WERI-Rb-1 (cell line): Measurements from ENCODE around the gene SLC22A15.
"Not testable (repeated sequence)": the region's sequence is repeated elsewhere in the genome, so short reads cannot be mapped to it uniquely, and the experiment has no call there.

Source experiments
- DNase-seq: peaks from one replicate; pipeline ENCODE4 v3.0.0-alpha.2; 2020
- H3K27ac ChIP-seq: fragments of 250-450 bp; sonication (Bioruptor Pico); 2 replicates; pipeline ENCODE4 v1.5.1; 2020; ENCODE audit warnings: mild to moderate bottlenecking, moderate library complexity
- H3K27me3 ChIP-seq: fragments of 250-450 bp; sonication (Bioruptor Pico); 2 replicates; pipeline ENCODE4 v1.5.1; 2021; ENCODE audit warnings: mild to moderate bottlenecking, low read depth, moderate library complexity; ENCODE audit not compliant: insufficient read depth, severe bottlenecking
- H3K36me3 ChIP-seq: fragments of 250-450 bp; sonication (Bioruptor Pico); 2 replicates; pipeline ENCODE4 v1.5.1; 2020; ENCODE audit warnings: mild to moderate bottlenecking, moderate library complexity
- H3K4me3 ChIP-seq: 2 replicates; pipeline ENCODE4 v1.5.1; 2011; ENCODE audit warnings: low read depth, mild to moderate bottlenecking, control low read depth, low read length
- H3K9me3 ChIP-seq: fragments of 250-450 bp; sonication (Bioruptor Pico); 2 replicates; pipeline ENCODE4 v1.5.1; 2021; ENCODE audit warnings: mild to moderate bottlenecking, moderate library complexity; ENCODE audit not compliant: severe bottlenecking
- TF ChIP-seq, protein P1 (sequence below): IDR thresholded peaks from 2 replicates; pipeline ENCODE4 v1.5.1; 2011; ENCODE audit warnings: low read depth, mild to moderate bottlenecking, control low read depth, inconsistent platforms, low read length

The SLC22A15 gene

DNA sequence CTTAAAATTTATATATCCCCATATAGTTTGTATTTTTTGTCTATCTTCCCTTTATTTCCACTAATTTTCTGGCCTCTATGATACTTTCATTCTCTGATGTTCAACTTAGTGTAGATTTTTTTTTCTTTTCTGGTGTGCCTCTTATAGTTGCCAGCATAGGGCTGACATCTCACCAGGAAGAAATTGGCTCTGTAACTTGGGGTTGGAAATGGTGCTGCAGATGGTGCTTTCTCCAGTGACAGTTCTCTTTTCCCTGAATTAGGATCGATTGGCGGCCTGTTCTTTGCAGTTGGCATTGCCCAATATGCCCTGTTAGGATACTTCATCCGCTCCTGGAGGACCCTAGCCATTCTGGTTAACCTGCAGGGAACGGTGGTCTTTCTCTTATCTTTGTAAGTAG is 50.3 kb downstream of the SLC22A15 start:
- H3K9me3 ChIP-seq, result no peaks in the 10 kb centered on the region
- no peak for DNase-seq
- no peaks in the 10 kb centered on the region for H3K36me3 ChIP-seq

DNA sequence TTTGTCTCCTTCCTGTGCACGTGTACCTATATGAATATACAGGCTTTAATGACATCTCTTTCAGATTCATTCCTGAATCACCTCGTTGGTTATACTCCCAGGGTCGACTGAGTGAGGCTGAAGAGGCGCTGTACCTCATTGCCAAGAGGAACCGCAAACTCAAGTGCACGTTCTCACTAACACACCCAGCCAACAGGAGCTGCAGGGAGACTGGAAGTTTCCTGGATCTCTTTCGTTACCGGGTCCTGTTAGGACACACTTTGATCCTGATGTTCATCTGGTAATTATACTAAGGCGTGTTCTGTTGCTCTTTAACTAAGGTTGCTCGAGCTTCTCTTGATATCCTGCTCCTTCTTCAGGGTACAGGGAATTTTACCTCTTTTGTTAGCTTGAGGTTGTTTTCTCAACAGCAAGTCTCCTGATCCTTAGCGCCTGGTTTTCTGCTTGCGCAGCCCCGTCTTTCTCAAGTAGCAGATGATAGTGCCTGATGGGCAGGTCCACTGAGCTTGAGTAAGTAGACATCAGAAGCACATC is 55.1 kb downstream of the SLC22A15 start:
- TF ChIP-seq, protein P1, sequence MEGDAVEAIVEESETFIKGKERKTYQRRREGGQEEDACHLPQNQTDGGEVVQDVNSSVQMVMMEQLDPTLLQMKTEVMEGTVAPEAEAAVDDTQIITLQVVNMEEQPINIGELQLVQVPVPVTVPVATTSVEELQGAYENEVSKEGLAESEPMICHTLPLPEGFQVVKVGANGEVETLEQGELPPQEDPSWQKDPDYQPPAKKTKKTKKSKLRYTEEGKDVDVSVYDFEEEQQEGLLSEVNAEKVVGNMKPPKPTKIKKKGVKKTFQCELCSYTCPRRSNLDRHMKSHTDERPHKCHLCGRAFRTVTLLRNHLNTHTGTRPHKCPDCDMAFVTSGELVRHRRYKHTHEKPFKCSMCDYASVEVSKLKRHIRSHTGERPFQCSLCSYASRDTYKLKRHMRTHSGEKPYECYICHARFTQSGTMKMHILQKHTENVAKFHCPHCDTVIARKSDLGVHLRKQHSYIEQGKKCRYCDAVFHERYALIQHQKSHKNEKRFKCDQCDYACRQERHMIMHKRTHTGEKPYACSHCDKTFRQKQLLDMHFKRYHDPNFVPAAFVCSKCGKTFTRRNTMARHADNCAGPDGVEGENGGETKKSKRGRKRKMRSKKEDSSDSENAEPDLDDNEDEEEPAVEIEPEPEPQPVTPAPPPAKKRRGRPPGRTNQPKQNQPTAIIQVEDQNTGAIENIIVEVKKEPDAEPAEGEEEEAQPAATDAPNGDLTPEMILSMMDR, result no peak
- Histone ChIP-seq H3K9me3 (no peaks in the 10 kb centered on the region), H3K36me3 (no peaks in the 10 kb centered on the region), H3K27ac (no peak overlapping the region), H3K27me3 (no peaks in the 10 kb centered on the region), H3K4me3 (no peak overlapping the region)
- no peak for DNase-seq

More for the DNA sequence above, 50.3 kb downstream of the SLC22A15 start:
- TF ChIP-seq, protein P1, result no peak
- no peak overlapping the region for H3K4me3 ChIP-seq
- H3K27ac ChIP-seq, result no peak overlapping the region
- no peaks in the 10 kb centered on the region for H3K27me3 ChIP-seq

- Histone ChIP-seq H3K9me3 (no peaks in the 10 kb centered on the region), H3K27ac (no peak overlapping the region), H3K27me3 (no peaks in the 10 kb centered on the region), H3K36me3 (no peaks in the 10 kb centered on the region), H3K4me3 (no peak overlapping the region)
- TF ChIP-seq, protein P1, result no peak
- no peak for DNase-seq
Measured at GRCh38 chr1:116033322-116033721, 57.0 kb downstream of the SLC22A15 start.

DNA sequence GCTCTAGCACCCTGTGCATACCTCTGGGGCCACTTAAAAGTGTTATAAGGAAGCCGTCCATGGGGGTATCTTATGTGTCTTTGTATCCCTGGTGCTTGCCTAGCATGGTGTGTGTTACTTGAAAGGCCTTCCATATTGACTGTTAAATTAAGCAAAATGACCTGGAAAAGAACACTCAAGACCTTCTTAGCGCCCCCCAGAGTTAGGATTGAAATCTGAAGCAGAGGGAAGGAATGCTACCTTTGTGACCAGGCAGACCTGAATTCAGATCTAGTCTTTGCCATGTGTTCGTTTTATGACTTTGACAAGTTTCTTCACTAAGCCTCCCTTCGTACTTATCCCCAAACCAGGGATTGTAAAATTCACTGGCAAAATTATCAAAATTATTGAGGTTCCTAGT is 59.9 kb downstream of the SLC22A15 start:
- DNase-seq, result no peak
- H3K4me3 ChIP-seq, result no peak overlapping the region
- no peaks in the 10 kb centered on the region for H3K27me3 ChIP-seq
- TF ChIP-seq, protein P1, result no peak
- H3K9me3 ChIP-seq, result no peaks in the 10 kb centered on the region
- H3K36me3 ChIP-seq, result no peaks in the 10 kb centered on the region
- H3K27ac ChIP-seq, result no peak overlapping the region

DNA sequence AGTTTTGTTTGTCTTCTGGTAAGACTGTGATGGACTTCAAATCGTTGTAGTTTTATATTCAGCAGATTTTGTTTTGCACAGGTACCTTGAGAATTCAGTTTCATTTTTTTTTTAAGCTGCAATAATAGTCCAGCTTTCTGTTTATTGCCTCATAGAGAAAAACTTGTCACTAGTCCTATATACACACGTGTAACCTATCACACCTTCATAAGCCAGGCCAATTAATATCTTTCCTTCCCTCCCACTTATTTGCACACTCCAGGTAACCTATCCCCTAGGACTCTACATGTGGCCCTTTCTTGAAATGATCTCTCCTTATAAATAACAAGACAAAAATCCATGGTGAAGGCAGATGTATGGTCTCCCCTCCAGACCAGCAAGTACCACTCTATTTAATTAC is 62.4 kb downstream of the SLC22A15 start:
- Histone ChIP-seq H3K36me3 (no peaks in the 10 kb centered on the region), H3K9me3 (no peaks in the 10 kb centered on the region), H3K27me3 (no peaks in the 10 kb centered on the region), H3K4me3 (no peak overlapping the region), H3K27ac (no peak overlapping the region)
- TF ChIP-seq, protein P1, result no peak
- DNase-seq, result no peak

- no peak overlapping the region for H3K27ac ChIP-seq
- no peak overlapping the region for H3K4me3 ChIP-seq
- H3K9me3 ChIP-seq, result no peaks in the 10 kb centered on the region
- TF ChIP-seq, protein P1, result no peak
- DNase-seq, result no peak
- H3K36me3 ChIP-seq, result no peaks in the 10 kb centered on the region
- H3K27me3 ChIP-seq, result no peaks in the 10 kb centered on the region
Measured at GRCh38 chr1:116044071-116044470, 67.8 kb downstream of the SLC22A15 start.

DNA sequence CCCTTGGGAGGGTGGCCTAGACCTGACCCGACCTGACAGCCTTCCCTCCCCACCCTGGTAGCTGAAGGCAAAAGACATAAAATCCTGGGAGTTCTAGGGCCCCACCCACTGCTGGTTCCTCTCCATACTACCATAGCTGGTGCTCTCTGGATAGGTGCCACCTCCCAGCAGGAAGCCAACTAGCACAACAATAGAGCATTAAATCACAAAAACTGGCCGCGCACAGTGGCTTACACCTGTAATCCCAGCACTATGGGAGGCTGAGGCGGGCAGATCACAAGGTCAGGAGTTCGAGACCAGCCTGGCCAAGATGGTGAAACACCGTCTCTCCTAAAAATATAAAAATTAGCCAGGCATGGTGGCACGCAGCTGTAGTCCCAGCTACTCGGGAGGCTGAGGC is 70.6 kb downstream of the SLC22A15 start:
- H3K27ac ChIP-seq, H3K36me3 ChIP-seq, DNase-seq, H3K9me3 ChIP-seq, H3K27me3 ChIP-seq, H3K4me3 ChIP-seq: not testable (repeated sequence)

DNA sequence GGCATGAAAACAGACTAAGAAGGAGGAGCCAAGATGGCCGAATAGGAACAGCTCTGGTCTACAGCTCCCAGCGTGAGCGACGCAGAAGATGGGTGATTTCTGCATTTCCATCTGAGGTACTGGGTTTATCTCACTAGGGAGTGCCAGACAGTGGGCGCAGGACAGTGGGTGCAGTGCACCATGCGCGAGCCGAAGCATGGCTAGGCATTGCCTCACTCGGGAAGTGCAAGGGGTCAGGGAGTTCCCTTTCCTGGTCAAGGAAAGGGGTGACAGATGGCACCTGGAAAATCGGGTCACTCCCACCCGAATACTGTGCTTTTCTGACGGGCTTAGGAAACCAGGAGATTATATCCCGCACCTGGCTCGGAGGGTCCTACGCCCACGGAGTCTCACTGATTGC is 75.6 kb downstream of the SLC22A15 start:
- not testable (repeated sequence) for H3K27me3 ChIP-seq, H3K36me3 ChIP-seq, H3K9me3 ChIP-seq, H3K4me3 ChIP-seq, H3K27ac ChIP-seq, DNase-seq
